Measurements from ENCODE around the gene PTPN6. TPM values are rescaled to one million over a fixed set of nuclear protein-coding genes. Genes with fewer than 3 reads are reported as not detected.

The PTPN6 gene
- 2.3 and 4.5 TPM in 2 replicates for total RNA-seq (2011; cell fraction: chromatin; rRNA removed; ENCODE audit: low replicate concordance)
- 3.3 and 4.3 TPM in 2 replicates for total RNA-seq (2011; cell fraction: nucleolus; rRNA removed)
- total RNA-seq (2011; cell fraction: nucleoplasm; rRNA removed) = 2.6 and 2.8 TPM in 2 replicates
- total RNA-seq (2014; rRNA removed) (5.1 and 7.3 TPM in 2 replicates), total RNA-seq (2014; rRNA removed; fragmentation: Illumina TruSeq; extraction: Trizol) (1.5 and 1.6 TPM in 2 replicates), total RNA-seq (2015; rRNA removed; fragmentation: Illumina TruSeq; extraction: Trizol) (2.7 and 4.4 TPM in 2 replicates), total RNA-seq (2021) (4.1 and 6.4 TPM in 2 replicates), polyA plus RNA-seq (2011; rRNA removed) (3.9 and 7.5 TPM in 2 replicates), polyA plus RNA-seq (2014; fragmentation: Illumina TruSeq; extraction: Trizol) (5.1 and 5.6 TPM in 2 replicates), polyA plus RNA-seq (2014; fragmentation: Nextera tagmentation; extraction: Ambion mirVana) (1 to 10 TPM; 2.0 to 3.0 TPM), polyA plus RNA-seq (2014; rRNA removed) (4.4 and 4.7 TPM in 2 replicates), polyA minus RNA-seq (2011; rRNA and poly(A)+ RNA removed) (2.0 and 5.6 TPM in 2 replicates), Bru-seq, nascent RNA (percentile 44 among the genes with signal in this experiment), BruChase-seq, experiment 1, labeled RNA remaining after a 2-hour chase (percentile 40 among the genes with signal in this experiment), BruChase-seq, experiment 2, labeled RNA remaining after a 6-hour chase (percentile 44 among the genes with signal in this experiment)
- 5.1 and 8.7 TPM in 2 replicates for polyA plus RNA-seq (2011; cell fraction: cytosol; rRNA removed)
- polyA plus RNA-seq (2011; cell fraction: nucleus; rRNA removed) = 8.0 and 10.0 TPM in 2 replicates
- 6.6 and 9.3 TPM in 2 replicates for polyA plus RNA-seq (2012)
- 1.6 and 10.2 TPM in 2 replicates for polyA minus RNA-seq (2011; cell fraction: cytosol; rRNA and poly(A)+ RNA removed)
- 2.0 and 5.2 TPM in 2 replicates for polyA minus RNA-seq (2011; cell fraction: nucleus; rRNA and poly(A)+ RNA removed)
- long read RNA-seq, experiment 1, partial matches to known transcripts = 5 of 7 reads
- long read RNA-seq, experiment 1, other reads (novel, unspliced or antisense) = 2 of 7 reads
- long read RNA-seq, experiment 2, partial matches to known transcripts = 0 of 2 reads
- long read RNA-seq, experiment 2, other reads (novel, unspliced or antisense) = 0 of 2 reads
- long read RNA-seq, experiment 3, partial matches to known transcripts = 1 of 3 reads
- long read RNA-seq, experiment 3, other reads (novel, unspliced or antisense) = 1 of 3 reads

- Histone ChIP-seq H3K9ac (ENCODE audit: insufficient read depth in 1 of 2, low read depth in 2 of 2, low read length in 2 of 2) (peak within 1 kb of the TSS in 1 of 2 experiments; percentile 78; a peak in 2 of 4 replicates), H4K20me1 (replicated peaks; ENCODE audit: control insufficient read depth, insufficient read depth, low read length) (no peaks in the 10 kb centered on the region), H3K9me1 (ENCODE audit: control insufficient read depth, insufficient read depth, low read length) (no peaks in the 10 kb centered on the region), H3K27ac (ENCODE audit: extremely low read depth, low read depth, low read length) (no peak within 1 kb of the TSS), H3K4me1 (replicated peaks in 1 of 2; ENCODE audit: control insufficient read depth in 2 of 2, insufficient read depth in 2 of 2, low read length in 2 of 2) (peaks cover 9 to 58% of the 10 kb centered on the region in 2 experiments), H3K36me3 (ENCODE audit: control insufficient read depth, insufficient read depth, low read length) (no peaks in the 10 kb centered on the region), H3K27me3 (ENCODE audit: control insufficient read depth in 2 of 2, insufficient read depth in 2 of 2, low read length in 2 of 2) (no peaks in the 10 kb centered on the region), H3K79me2 (ENCODE audit: control insufficient read depth, insufficient read depth, low read length) (peaks cover under 1% of the 10 kb centered on the region; the same call in 2 of the 3 replicates), H2AFZ (ENCODE audit: low read depth, low read length) (no peak within 1 kb of the TSS), H3K9me3 (replicated peaks; ENCODE audit: control insufficient read depth, insufficient read depth, low read depth, low read length) (no peaks in the 10 kb centered on the region), H3K4me2 (ENCODE audit: insufficient read depth, low read length) (no peak within 1 kb of the TSS), H3K4me3 (no peak within 1 kb of the TSS)
- FAIRE-seq = no peak
- no peak for ATAC-seq
- CTCF ChIA-PET (ENCODE audit: low intra/inter-chr PET ratio) = no interaction called here
- no peak for DNase-seq (ENCODE audit: extremely low read depth in 1 of 4, low spot score in 3 of 4)
- TF ChIP-seq SIN3B (IDR thresholded peaks at IDR 0.05; ENCODE audit: low read depth) (no peak), LEF1 (IDR thresholded peaks at IDR 0.05) (no peak), RCOR1 (IDR thresholded peaks at IDR 0.05; ENCODE audit: borderline replicate concordance in 1 of 2, low read depth in 2 of 2, low read length in 2 of 2) (no peak), TCF7 (IDR thresholded peaks at IDR 0.05; ENCODE audit: borderline replicate concordance) (no peak), MCM3 (IDR thresholded peaks at IDR 0.05) (no peak), ZC3H4 (CRISPR knock-in tag; IDR thresholded peaks at IDR 0.05; ENCODE audit: borderline replicate concordance) (no peak), RBM17 (IDR thresholded peaks at IDR 0.05; ENCODE audit: borderline replicate concordance, low read depth, low read length) (no peak), HMBOX1 (IDR thresholded peaks at IDR 0.05) (no peak), EWSR1 (IDR thresholded peaks at IDR 0.05; ENCODE audit: borderline replicate concordance, low read depth, partially characterized antibody) (no peak), ZNF551 (CRISPR knock-in tag; IDR thresholded peaks at IDR 0.05) (no peak)
- in situ Hi-C loops (cut with MboI) = no loop called here
- intact Hi-C loops (cut with micrococcal nuclease) = no loop called here
- 75% methylated on average over 14 of the region's 25 CpGs for WGBS (ENCODE audit: insufficient coverage, low coverage, missing lambda C conversion rate)
- no TSS peak for BruUV-seq (replicated peaks)
- POLR2A ChIA-PET = no interaction called here
Observed at GRCh38 chr12:6950811-6951540, at the start of gene PTPN6. Gene PTPN6, plus strand, starts transcription at chr12:6951356. Its CDS starts 157 bp downstream, at chr12:6951513.

Measured in K562 (cell line).